GM12878 (cell line): ENCODE results near the gene PRKCB. TPM values are rescaled to one million over a fixed set of nuclear protein-coding genes. Genes with fewer than 3 reads are reported as not detected.

Source experiments
- ATAC-seq: fragments of 200-7000 bp; cut with Tn5 transposase; 3 replicates; pipeline ENCODE4 v1.9.1; 2020; ENCODE audit warnings: mild to moderate bottlenecking, moderate library complexity
- BruUV-seq: library from RNA; stranded (reverse); fragments of 400-500 nt; replicated peaks from 2 replicates; lab custom pipeline; 2021; lab: Mats Ljungman, UMichigan
- CTCF ChIA-PET: fragments of 300-600 bp; sonication (Branson Sonifier 250); formaldehyde crosslinking; extraction: SDS; loops from one replicate; lab custom pipeline; 2021; ENCODE audit warnings: inconsistent platforms; lab: Yijun Ruan, JAX
- POLR2A ChIA-PET: fragments of 350-600 bp; formaldehyde crosslinking; extraction: SDS; loops from one replicate; lab custom pipeline; 2021; ENCODE audit warnings: inconsistent platforms; lab: Charles Lee
- RAD21 ChIA-PET: fragments of 300-600 bp; sonication (Branson Sonifier 250); formaldehyde crosslinking; loops from one replicate; lab custom pipeline; 2023; ENCODE audit warnings: antibody characterized with exemption; ENCODE audit not compliant: unreplicated experiment; lab: Charles Lee
- SMC1A ChIA-PET: fragments of 300-600 bp; sonication (Branson Sonifier 250); formaldehyde crosslinking; loops from one replicate; lab custom pipeline; 2023; ENCODE audit not compliant: unreplicated experiment, uncharacterized antibody; lab: Charles Lee
- DNase-seq: peaks from one replicate; pipeline ENCODE4 v3.0.0-alpha.2; 2011; ENCODE audit warnings: low read depth, low spot score
- FAIRE-seq: peaks from 3 replicates; lab custom pipeline; 2011; peaks lifted over from hg19 to GRCh38; lab: Jason Lieb, UNC
- H2AFZ ChIP-seq: 2 replicates; pipeline ENCODE4 v1.6.0; 2011; ENCODE audit warnings: low read depth, low read length, control low read depth; ENCODE audit not compliant: control insufficient read depth
- H3K27ac ChIP-seq: 2 replicates; pipeline ENCODE4 v1.5.1; 2011; ENCODE audit warnings: control low read depth; ENCODE audit not compliant: control insufficient read depth, insufficient read depth
- H3K27me3 ChIP-seq, 2 experiments: replicated peaks in 1 of 2; 2 replicates each; pipeline versions ENCODE4 v1.6.0 to v1.6.1; 2011; ENCODE audit warnings: low read length in 1 of 2; ENCODE audit not compliant: control insufficient read depth in 2 of 2, insufficient read depth in 2 of 2
- H3K36me3 ChIP-seq, 2 experiments: 2 replicates each; pipeline ENCODE4 v1.5.1; 2011; ENCODE audit warnings: low read length in 1 of 2; ENCODE audit not compliant: control insufficient read depth in 2 of 2, insufficient read depth in 2 of 2
- H3K4me1 ChIP-seq: 2 replicates; pipeline ENCODE4 v1.6.1; 2011; ENCODE audit warnings: mild to moderate bottlenecking, low read length, moderate library complexity, mixed read lengths; ENCODE audit not compliant: control insufficient read depth, insufficient read depth
- H3K4me2 ChIP-seq: 2 replicates; pipeline ENCODE4 v1.6.0; 2011; ENCODE audit warnings: control low read depth; ENCODE audit not compliant: control insufficient read depth, insufficient read depth
- H3K4me3 ChIP-seq: fragments of 200-600 bp; sonication (generic); 2 replicates; pipeline ENCODE4 v1.5.1; 2016
- H3K79me2 ChIP-seq: 2 replicates; pipeline ENCODE4 v1.6.0; 2011; ENCODE audit warnings: low read length; ENCODE audit not compliant: control insufficient read depth, insufficient read depth
- H3K9ac ChIP-seq: 2 replicates; pipeline ENCODE4 v1.8.0; 2011; ENCODE audit warnings: low read length, control low read depth, mixed read lengths; ENCODE audit not compliant: control insufficient read depth, insufficient read depth
- H3K9me3 ChIP-seq: replicated peaks from 3 replicates; pipeline ENCODE4 v1.5.1; 2011; ENCODE audit warnings: mild to moderate bottlenecking, low read length; ENCODE audit not compliant: control insufficient read depth, insufficient read depth
- H4K20me1 ChIP-seq: 2 replicates; pipeline ENCODE4 v1.6.0; 2011; ENCODE audit not compliant: control insufficient read depth, insufficient read depth
- CBX3 ChIP-seq: fragments of 200-600 bp; sonication (generic); IDR thresholded peaks from 2 replicates; pipeline ENCODE4 v1.6.1; 2016; ENCODE audit warnings: low read depth, borderline replicate concordance
- CHD1 ChIP-seq: IDR thresholded peaks from 2 replicates; pipeline ENCODE4 v1.6.1; 2012; ENCODE audit warnings: low read depth, low read length, improper control_type of control experiment
- ESRRA ChIP-seq: IDR thresholded peaks from 2 replicates; pipeline ENCODE4 v1.6.1; 2012; ENCODE audit warnings: mild to moderate bottlenecking, low read length, improper control_type of control experiment
- IKZF2 ChIP-seq, 2 experiments: fragments of 450-650 bp; IDR thresholded peaks; 2 replicates each; pipeline ENCODE4 v1.6.1; 2017; ENCODE audit warnings: mild to moderate bottlenecking in 2 of 2, moderate library complexity in 2 of 2
- MAX ChIP-seq: IDR thresholded peaks from 2 replicates; pipeline ENCODE4 v1.6.1; 2012; ENCODE audit warnings: low read depth, low read length, improper control_type of control experiment
- MEF2B ChIP-seq: fragments of 450-650 bp; IDR thresholded peaks from 2 replicates; pipeline ENCODE4 v1.6.1; 2018; ENCODE audit warnings: mild to moderate bottlenecking, moderate library complexity; ENCODE audit not compliant: partially characterized antibody, poor library complexity, severe bottlenecking
- NFYA ChIP-seq: IDR thresholded peaks from 2 replicates; pipeline ENCODE4 v1.6.1; 2011; ENCODE audit warnings: low read depth, mild to moderate bottlenecking, low read length, improper control_type of control experiment, borderline replicate concordance
- NKRF ChIP-seq: fragments of 450-650 bp; conservative IDR thresholded peaks from 2 replicates; pipeline ENCODE4 v1.6.1; 2017; ENCODE audit warnings: mild to moderate bottlenecking, moderate library complexity
- NR2F1 ChIP-seq: fragments of 450-650 bp; conservative IDR thresholded peaks from 2 replicates; pipeline ENCODE4 v1.6.1; 2017; ENCODE audit warnings: mild to moderate bottlenecking
- PML ChIP-seq: IDR thresholded peaks from 2 replicates; pipeline ENCODE4 v1.6.1; 2012; ENCODE audit warnings: low read length, inconsistent platforms
- POLR2A ChIP-seq: IDR thresholded peaks from 2 replicates; pipeline ENCODE4 v1.6.1; 2011; ENCODE audit warnings: low read depth, mild to moderate bottlenecking, low read length
- SIN3A ChIP-seq: IDR thresholded peaks from 2 replicates; pipeline ENCODE4 v1.6.1; 2012; ENCODE audit warnings: low read depth, low read length, improper control_type of control experiment
- WRNIP1 ChIP-seq: IDR thresholded peaks from 2 replicates; pipeline ENCODE4 v1.6.1; 2011; ENCODE audit warnings: low read depth, low read length, improper control_type of control experiment, borderline replicate concordance
- ZNF207 ChIP-seq: fragments of 450-650 bp; IDR thresholded peaks from 2 replicates; pipeline ENCODE4 v1.6.1; 2014; ENCODE audit warnings: antibody characterized with exemption, mild to moderate bottlenecking, borderline replicate concordance
- WGBS: methylation state at CpG from one replicate; pipeline ENCODE4 v1.1.6; 2016; ENCODE audit warnings: low lambda C conversion rate; ENCODE audit not compliant: insufficient replicate concordance, insufficient coverage; ENCODE audit errors: missing lambda C conversion rate; 5-methylcytosine and 5-hydroxymethylcytosine counted together
- in situ Hi-C: fragments of 300-500 bp; cut with MboI; formaldehyde crosslinking; loops from 9 replicates; pipeline ENCODE4 v1.14.3; 2018; ENCODE audit warnings: mixed read lengths
- intact Hi-C: fragments of 100-400 bp; cut with micrococcal nuclease; formaldehyde crosslinking; loops from one replicate; pipeline ENCODE4 v1.14.2; 2022; ENCODE audit not compliant: unreplicated experiment
- polyA plus RNA-seq, 11 experiments: library from polyadenylated mRNA; depleted of rRNA in 4 of 11; unstranded in 6 of 11; stranded (reverse) in 5 of 11; fragments of >200 nt; fragmentation: Nextera tagmentation in 4 of 11; fragmentation: Illumina TruSeq in 1 of 11; extraction: Ambion mirVana in 4 of 11; extraction: Trizol in 1 of 11; gene quantifications; 1 replicate in 1 of 11; 2 replicates in 10 of 11; pipeline versions ENCODE4 v1.2.1 to v1.2.3, GENCODE V29; 2011 to 2016; ENCODE audit warnings: inconsistent platforms in 2 of 11, missing spikeins in 2 of 11, low read depth in 1 of 11
- total RNA-seq, 4 experiments: library from RNA; depleted of rRNA in 3 of 4; stranded (reverse); fragments of >200 nt in 3 of 4; fragmentation: Illumina TruSeq in 1 of 4; extraction: Trizol in 1 of 4; gene quantifications; 2 replicates each; pipeline versions ENCODE4 v1.2.1 to v1.2.3, GENCODE V29; 2013 to 2021
- TF ChIP-seq, protein P1 (sequence below): fragments of 450-650 bp; IDR thresholded peaks from 2 replicates; pipeline ENCODE4 v1.6.1; 2018; ENCODE audit warnings: mild to moderate bottlenecking, low read depth, moderate library complexity; ENCODE audit not compliant: partially characterized antibody
- TF ChIP-seq, protein P2 (sequence below): fragments of 450-650 bp; IDR thresholded peaks from 2 replicates; pipeline ENCODE4 v1.6.1; 2017; ENCODE audit warnings: mild to moderate bottlenecking, low read depth, inconsistent platforms; ENCODE audit not compliant: poor library complexity, severe bottlenecking

PRKCB gene
- total and polyA plus RNA-seq, 10 of the 15 experiments (the other 5 are each of a cell fraction or from before 2014, with no cell fraction given): 21.4 to 158 (median 97.3) TPM

DNA sequence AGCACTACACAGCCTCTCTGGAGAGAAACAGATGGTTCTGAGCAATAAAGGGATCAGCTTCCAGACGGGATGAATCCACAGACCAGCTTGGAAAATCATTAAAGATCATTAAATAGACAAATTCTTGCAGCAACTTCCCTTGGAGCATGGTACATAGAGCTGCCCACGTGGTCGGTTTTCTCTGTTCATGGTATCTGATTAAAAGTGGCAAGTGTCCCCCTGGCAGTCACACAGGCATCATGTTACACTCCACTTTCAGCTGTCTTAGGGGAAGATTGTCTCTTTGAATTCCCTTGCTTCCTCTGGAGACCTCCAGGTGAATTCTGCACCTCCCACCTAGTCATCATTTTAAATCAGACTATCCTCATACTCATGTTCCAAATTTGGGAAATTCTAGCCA is 328.2 kb downstream of the PRKCB start:
- Histone ChIP-seq H2AFZ (no peak overlapping the region), H4K20me1 (no peaks in the 10 kb centered on the region), H3K9me3 (no peaks in the 10 kb centered on the region), H3K9ac (no peak overlapping the region), H3K4me3 (no peak overlapping the region), H3K79me2 (no peaks in the 10 kb centered on the region), H3K27me3 (no peaks in the 10 kb centered on the region), H3K4me1 (no peaks in the 10 kb centered on the region), H3K27ac (no peak overlapping the region), H3K4me2 (no peak overlapping the region), H3K36me3 (peaks cover 6 to 27% of the 10 kb centered on the region in 2 experiments; a peak in 3 of 4 replicates)
- ChIA-PET RAD21 (no interaction called here), SMC1A (interaction anchor here (1.3 kb wide), 1 partner anchor 14 kb away, joined by 3 read pairs; no protein-coding TSS in a partner anchor), CTCF (interaction anchor here (0.7 kb wide), 1 partner anchor 21 kb away, joined by 3 read pairs; no protein-coding TSS in a partner anchor), POLR2A (no interaction called here)
- in situ Hi-C loops: no loop called here
- intact Hi-C loops: no loop called here
- TF ChIP-seq ESRRA (no peak), MEF2B (no peak), POLR2A (no peak), NR2F1 (no peak), WRNIP1 (no peak), NFYA (no peak), IKZF2 (IDR thresholded peaks at IDR 0.05) (no peak), MAX (no peak), CBX3 (no peak), ZNF207 (no peak), NKRF (no peak), SIN3A (no peak), PML (no peak), CHD1 (no peak)
- TF ChIP-seq, protein P1, sequence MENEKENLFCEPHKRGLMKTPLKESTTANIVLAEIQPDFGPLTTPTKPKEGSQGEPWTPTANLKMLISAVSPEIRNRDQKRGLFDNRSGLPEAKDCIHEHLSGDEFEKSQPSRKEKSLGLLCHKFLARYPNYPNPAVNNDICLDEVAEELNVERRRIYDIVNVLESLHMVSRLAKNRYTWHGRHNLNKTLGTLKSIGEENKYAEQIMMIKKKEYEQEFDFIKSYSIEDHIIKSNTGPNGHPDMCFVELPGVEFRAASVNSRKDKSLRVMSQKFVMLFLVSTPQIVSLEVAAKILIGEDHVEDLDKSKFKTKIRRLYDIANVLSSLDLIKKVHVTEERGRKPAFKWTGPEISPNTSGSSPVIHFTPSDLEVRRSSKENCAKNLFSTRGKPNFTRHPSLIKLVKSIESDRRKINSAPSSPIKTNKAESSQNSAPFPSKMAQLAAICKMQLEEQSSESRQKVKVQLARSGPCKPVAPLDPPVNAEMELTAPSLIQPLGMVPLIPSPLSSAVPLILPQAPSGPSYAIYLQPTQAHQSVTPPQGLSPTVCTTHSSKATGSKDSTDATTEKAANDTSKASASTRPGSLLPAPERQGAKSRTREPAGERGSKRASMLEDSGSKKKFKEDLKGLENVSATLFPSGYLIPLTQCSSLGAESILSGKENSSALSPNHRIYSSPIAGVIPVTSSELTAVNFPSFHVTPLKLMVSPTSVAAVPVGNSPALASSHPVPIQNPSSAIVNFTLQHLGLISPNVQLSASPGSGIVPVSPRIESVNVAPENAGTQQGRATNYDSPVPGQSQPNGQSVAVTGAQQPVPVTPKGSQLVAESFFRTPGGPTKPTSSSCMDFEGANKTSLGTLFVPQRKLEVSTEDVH: no peak
- TF ChIP-seq, protein P2, sequence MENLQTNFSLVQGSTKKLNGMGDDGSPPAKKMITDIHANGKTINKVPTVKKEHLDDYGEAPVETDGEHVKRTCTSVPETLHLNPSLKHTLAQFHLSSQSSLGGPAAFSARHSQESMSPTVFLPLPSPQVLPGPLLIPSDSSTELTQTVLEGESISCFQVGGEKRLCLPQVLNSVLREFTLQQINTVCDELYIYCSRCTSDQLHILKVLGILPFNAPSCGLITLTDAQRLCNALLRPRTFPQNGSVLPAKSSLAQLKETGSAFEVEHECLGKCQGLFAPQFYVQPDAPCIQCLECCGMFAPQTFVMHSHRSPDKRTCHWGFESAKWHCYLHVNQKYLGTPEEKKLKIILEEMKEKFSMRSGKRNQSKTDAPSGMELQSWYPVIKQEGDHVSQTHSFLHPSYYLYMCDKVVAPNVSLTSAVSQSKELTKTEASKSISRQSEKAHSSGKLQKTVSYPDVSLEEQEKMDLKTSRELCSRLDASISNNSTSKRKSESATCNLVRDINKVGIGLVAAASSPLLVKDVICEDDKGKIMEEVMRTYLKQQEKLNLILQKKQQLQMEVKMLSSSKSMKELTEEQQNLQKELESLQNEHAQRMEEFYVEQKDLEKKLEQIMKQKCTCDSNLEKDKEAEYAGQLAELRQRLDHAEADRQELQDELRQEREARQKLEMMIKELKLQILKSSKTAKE: no peak
- BruUV-seq: no TSS peak
- FAIRE-seq (no peak), DNase-seq (no peak), ATAC-seq (no peak)
- 97% methylated on average over 3 of the region's 3 CpGs for WGBS
